Dermis microvascular lymphatic vessel endothelial cell (primary cell): ENCODE data around the gene KIAA0040. TPM values are rescaled to one million over a fixed set of nuclear protein-coding genes. Genes with fewer than 3 reads are reported as not detected.
A peak's percentile ranks its signal among the peaks of the same experiment; 100 is the strongest.

Experiments used
- DNase-seq, 2 donors: peaks; one replicate each; pipeline versions ENCODE4 v3.0.0 to v3.0.0-alpha.2; 2010; ENCODE audit warnings: low read depth in 2 of 2
- total RNA-seq: library from RNA; depleted of rRNA; stranded (reverse); fragments of >200 nt; gene quantifications from 2 replicates; pipeline ENCODE4 v1.2.1, GENCODE V29; 2014

Gene KIAA0040
- total RNA-seq, 1 donor from 2014 or later = 10.0 TPM

DNA sequence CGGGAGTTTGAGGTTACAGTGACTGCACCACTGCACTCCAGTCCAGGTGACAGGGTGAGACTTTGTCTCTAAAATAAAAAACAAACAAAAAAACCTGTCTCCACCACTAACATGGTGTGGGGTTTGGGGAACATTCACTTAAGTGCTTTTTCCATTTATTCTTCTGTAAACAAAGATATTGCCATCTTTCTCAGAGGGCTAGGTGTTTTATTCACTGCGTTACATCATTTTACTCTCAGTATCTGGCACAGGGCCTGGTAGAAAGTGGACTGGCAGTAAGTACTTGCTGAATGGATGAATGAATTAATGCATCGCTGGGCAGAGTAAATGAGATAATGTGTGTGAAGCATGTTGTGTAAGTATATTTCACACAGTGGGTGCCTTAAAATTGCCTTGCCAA, 20.1 kb downstream of the KIAA0040 start:
- no peak for DNase-seq

GRCh38 chr1:175171036-175171913, 21.3 kb downstream of the KIAA0040 start:
- no peak for DNase-seq

DNA sequence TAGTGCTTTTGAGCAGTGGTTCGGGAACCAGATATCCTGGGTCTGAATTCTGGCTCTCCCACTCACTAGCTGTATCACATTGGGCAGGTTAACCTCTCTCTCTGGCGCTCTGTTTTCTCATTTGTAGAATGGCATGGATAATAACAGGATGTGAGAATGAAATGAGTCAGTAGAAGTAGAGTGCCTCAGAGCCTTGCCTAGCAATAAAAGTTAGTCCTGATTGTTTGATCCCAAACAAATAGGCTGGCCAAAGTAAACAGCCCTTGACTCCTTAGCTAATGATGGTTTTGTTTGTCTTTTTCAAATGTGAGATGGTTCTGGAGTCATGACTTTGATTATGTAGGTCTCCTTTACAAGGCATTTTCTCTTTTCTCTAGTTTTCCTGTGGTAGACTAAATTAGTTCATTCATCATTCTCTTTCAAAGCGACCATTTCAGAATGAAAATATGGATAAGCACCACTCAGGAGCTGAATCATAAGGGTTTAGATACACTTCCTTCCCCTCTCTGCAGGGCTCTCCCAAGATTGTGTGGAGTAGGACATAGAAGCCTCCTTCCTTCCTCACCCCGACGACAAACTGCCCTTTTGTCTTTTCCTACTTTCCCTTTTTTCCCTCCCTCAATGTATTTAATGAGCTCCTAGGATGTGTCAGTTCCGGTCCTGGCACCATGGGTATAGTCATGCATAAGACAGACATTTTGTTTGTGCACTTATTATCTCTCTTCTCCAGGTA, 23.1 kb downstream of the KIAA0040 start:
- DNase-seq = peak; percentile 83 to 95

- DNase-seq = peak in 1 of 2 donors; percentile 41
Observed at GRCh38 chr1:175168782-175169181, 23.8 kb downstream of the KIAA0040 start.

DNA sequence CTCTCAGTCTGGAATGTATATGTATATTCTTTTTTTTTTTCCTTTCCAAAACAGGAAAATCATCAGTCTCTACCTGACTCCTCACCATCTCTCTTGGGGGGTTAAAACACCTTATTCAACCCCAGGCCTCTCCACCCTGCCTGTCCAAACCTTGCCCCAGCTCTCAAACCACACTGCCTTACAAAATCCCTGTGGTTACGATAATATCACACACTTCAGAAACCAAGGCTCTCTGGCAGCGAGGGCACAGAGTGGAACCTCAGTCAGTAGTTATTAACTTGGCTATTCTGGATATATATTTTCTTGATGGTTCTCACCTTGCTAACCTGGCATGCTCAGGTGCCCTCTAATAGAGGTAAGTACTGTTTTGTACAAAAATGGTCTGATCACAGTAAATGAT, 24.7 kb downstream of the KIAA0040 start:
- DNase-seq = no peak

DNA sequence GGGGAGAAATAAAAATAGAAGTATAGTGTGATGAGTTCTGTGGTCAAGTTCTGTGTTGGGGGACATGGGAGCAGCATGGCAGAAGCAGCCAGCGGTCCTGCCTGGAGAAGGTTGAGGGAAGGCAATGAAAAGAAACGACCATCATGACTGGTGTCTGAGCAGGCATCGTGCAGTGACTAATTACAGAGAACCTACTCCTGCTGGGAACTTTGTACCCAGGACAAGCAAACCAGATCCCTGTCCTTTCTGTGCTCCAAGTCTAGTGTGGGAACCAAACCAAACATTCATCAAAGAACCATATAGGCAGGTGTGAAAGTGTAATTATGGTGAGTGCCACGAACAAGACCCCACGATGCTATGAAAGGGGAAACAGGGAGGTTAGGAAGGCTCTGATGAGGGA, 25.8 kb downstream of the KIAA0040 start:
- no peak for DNase-seq

GRCh38 chr1:175164751-175165150, 27.8 kb downstream of the KIAA0040 start:
- DNase-seq = no peak

GRCh38 chr1:175163702-175164101, 28.9 kb downstream of the KIAA0040 start:
- no peak for DNase-seq

DNA sequence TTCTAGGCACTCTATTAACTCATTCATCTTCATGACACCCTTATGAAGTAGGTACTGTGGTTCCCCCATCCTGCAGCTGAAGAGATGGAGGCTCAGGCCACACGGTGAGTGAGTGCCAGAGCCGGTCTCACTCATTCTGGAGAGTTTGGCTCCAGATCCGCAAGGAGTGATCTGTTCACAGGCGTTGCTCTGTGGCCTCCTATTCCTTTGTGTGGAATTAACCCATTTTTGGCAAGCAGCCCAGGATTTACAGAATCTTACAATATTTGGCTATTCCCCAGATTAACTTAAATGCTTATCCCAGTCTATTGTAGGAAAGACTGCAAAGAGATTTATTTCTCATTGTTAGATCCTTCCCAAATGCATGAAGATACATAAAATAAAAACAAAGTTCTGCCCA, 29.6 kb downstream of the KIAA0040 start:
- peak in 1 of 2 donors; percentile 76 for DNase-seq

DNA sequence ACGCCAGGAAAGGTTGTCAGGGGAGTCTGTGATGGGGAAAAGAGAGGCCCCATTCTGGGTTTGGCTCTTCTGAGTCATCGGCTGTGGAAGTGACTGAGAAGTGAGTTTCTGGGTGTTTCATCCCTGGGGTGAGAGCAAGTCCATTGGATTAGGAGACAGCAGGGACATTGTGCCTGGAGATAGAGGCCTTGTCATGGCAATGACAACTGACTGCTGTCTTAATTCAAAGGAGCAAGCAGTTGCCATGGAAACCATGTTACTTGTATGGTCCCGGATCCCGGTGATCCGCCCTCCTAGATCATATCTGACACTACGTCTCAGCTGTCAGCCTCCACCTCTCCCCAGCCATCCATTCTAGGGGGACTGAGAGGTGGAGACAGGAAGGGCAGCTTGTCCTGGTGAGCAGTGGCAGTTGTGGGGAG, 34.4 kb downstream of the KIAA0040 start:
- DNase-seq = no peak

DNA sequence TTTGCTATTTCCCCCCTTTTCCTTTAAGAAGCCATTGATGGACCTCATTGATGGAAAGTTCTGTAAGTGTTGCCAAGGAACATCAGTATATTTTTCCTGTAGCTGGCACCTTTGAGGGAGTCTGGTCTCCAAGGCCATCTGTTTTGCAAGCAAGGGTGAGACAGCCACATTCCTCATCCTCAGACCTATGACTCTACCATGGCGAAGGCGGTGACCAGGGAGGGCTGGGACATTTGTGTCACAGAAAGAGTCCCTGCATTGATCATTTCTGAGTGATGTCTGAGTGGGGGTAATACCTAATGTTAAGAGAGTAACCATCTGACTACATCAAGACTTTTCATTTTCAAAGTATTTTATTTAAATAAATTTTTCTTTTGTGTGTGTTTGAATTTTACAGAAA, 35.4 kb downstream of the KIAA0040 start:
- no peak for DNase-seq

- DNase-seq = no peak
Observed at GRCh38 chr1:175155936-175156335, 36.6 kb downstream of the KIAA0040 start.

DNA sequence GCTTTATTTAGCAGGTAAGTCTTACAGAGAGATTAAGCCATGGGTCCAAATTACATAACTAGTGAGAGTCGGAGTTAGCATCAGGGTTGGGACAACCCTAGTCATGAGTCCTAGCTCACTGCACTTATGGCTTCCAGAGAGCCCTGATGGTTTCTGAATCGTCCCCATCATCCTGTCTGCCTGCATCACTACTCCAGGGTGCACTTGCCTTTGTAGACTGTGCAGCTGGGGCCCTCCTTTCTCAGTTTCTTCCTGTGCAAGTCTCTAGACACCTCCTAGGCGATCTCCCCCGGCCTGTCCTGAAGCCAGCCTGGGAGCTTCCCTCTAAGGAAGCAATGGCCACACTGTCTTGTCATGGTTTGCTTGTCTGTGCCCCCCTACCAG, 37.1 kb downstream of the KIAA0040 start:
- no peak for DNase-seq

DNA sequence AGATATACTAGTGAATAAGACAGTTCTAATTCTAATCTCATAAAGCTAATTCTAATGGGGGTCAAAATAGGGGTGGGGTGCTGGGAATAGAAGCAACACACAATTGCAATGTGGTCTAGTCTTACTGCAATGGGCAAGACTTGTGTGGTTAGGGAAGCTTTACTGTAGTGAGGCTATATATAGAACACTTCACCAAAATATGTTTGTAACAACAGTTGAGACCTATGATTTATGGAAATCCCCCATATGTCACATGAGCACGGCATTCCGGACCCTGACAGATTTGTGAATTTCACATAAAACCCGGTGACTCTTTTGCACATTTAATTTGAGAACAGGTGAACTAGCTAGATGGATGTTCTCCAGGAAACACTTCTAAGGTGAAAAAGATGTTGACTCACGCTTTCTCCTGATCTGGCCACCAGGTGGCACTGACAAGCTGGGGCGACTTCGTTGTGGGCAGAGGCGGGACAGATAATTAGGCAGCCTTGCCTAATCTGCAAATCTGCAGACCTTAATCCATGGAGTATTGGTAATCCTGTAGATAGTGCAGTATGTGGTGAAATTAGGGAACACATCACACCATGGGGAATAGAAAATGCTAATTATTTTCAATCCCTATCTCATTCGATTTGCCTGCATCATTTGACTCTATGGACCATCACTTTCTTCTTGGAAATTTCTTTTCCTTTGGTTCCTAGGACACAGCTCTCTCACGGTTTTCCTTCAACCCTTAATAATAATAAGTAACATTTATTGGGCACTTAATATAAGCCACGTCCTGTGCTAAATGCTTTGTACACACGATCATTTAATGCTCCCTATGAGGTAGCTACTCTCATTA, 37.7 kb downstream of the KIAA0040 start:
- DNase-seq = peak; percentile 39 to 64

DNA sequence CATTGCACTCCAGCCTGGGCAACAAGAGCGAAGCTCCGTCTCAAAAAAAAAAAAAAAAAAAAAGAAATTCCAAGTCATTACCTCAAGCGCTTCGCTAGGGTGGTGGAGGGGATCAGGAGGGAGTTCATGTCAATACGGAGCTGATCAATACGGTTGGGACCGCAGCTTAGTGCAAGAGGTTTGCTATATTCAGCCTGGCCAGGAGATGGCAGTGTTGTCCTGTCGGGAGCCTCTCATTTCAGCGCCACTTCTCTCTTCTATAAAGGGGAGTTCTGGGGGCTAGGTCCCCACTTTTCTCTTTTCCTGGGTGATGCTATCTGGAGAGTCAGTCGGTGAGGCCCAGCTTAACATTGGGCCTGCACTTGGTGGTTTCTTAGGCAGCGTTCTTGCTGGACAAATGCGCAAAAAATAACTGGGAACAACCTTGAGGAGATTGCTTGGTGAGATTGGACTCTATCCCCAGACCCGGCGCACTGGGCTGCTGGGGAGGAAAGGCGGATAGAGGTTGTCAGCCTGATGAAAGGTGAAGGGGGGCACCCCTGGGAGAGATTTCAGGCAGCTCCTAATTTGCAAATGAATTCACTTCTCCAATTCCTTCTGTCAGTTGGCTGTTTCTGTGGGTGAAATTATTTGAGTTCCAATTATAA, 40.4 kb downstream of the KIAA0040 start:
- peak in 1 of 2 donors; percentile 57 for DNase-seq

- DNase-seq = peak in 1 of 2 donors; percentile 7
Observed at GRCh38 chr1:175150596-175151319, 41.8 kb downstream of the KIAA0040 start.

DNA sequence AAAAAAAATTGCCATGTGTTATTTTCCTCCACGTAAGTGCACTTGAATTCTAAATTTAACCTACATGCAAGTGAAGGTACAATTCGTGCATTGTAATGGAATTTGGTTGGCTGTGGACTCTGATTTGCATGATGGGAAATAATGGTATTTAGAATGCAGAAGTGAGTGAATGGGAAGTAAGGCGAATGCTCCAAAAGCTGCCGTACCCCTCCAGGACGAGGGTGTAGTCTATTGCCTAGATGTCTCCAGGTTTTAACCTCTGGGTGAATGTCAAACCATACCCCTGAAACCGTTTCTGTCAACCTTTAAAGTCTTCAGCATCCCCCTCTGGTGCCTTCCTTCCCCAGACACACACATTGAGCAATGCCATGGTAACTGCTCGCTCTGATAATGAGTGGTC, 44.5 kb downstream of the KIAA0040 start:
- no peak for DNase-seq

DNA sequence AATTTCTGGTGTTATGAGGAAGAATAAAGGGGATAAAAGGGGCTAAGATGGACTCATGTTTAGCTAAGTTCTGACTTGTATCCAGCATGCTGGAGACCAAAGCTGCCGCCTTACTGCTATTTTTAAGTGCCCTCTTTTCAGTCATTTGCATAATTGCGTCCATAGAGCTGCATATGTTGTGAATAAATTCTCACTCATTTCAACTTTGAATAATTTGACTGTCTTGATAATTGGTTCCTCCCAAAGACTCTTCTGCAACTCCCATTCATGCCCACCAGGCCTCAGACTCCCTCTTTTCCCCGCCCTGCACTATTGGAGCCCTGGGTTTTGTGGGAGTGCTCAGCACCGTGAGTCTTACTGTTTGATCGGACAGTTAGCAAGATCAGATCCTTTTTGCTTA, 45.0 kb downstream of the KIAA0040 start:
- no peak for DNase-seq

- peak in 1 of 2 donors; percentile 58 for DNase-seq
Observed at GRCh38 chr1:175146529-175147213, 45.9 kb downstream of the KIAA0040 start.
